Gastroesophageal sphincter (tissue), 4 donors: Measurements from ENCODE around the gene TCEANC2. TPM values are rescaled to one million over a fixed set of nuclear protein-coding genes. Genes with fewer than 3 reads are reported as not detected.

Source experiments
- ATAC-seq: fragments of 150-250 bp; one replicate; pipeline ENCODE4 v1.9.1; 2016; ENCODE audit warnings: mild to moderate bottlenecking, moderate library complexity
- H3K27ac ChIP-seq, 4 donors: fragments of 200-600 bp; sonication (generic) in 3 of 4; 1 replicate in 3 of 4; 2 replicates in 1 of 4; pipeline ENCODE4 v1.5.1; 2016 to 2019
- H3K27me3 ChIP-seq: fragments of 200-600 bp; sonication (generic); one replicate; pipeline ENCODE4 v1.5.1; 2019
- H3K36me3 ChIP-seq, 2 donors: fragments of 200-600 bp; sonication (generic); one replicate each; pipeline ENCODE4 v1.5.1; 2019; ENCODE audit warnings: control low read depth in 1 of 2
- H3K4me1 ChIP-seq, 3 donors: fragments of 200-600 bp; sonication (generic); 1 replicate in 2 of 3; 2 replicates in 1 of 3; pipeline ENCODE4 v1.5.1; 2016 to 2019; ENCODE audit warnings: control low read depth in 2 of 3
- H3K4me3 ChIP-seq, 2 donors: fragments of 200-600 bp; sonication (generic); one replicate each; pipeline ENCODE4 v1.5.1; 2019; ENCODE audit warnings: mild to moderate bottlenecking in 1 of 2, moderate library complexity in 1 of 2
- H3K9me3 ChIP-seq, 3 donors: fragments of 200-600 bp; sonication (generic); one replicate each; pipeline ENCODE4 v1.5.1; 2017 to 2019; ENCODE audit warnings: control low read depth in 2 of 3
- EP300 ChIP-seq: sonication (generic); formaldehyde crosslinking; IDR thresholded peaks from one replicate; pipeline ENCODE4 v1.6.1; 2017; ENCODE audit warnings: antibody characterized with exemption, mild to moderate bottlenecking
- POLR2A ChIP-seq, 2 donors: fragments of 450-650 bp; IDR thresholded peaks; one replicate each; pipeline ENCODE4 v1.6.1; 2017; ENCODE audit warnings: antibody characterized with exemption in 2 of 2, mild to moderate bottlenecking in 2 of 2, moderate library complexity in 1 of 2
- POLR2AphosphoS5 ChIP-seq: sonication (generic); formaldehyde crosslinking; IDR thresholded peaks from one replicate; pipeline ENCODE4 v1.6.1; 2017; ENCODE audit warnings: antibody characterized with exemption
- WGBS, 2 donors: methylation state at CpG; one replicate each; pipeline ENCODE4 v1.1.5; 2018; ENCODE audit warnings: low coverage in 1 of 2; 5-methylcytosine and 5-hydroxymethylcytosine counted together
- total RNA-seq, 4 donors: library from RNA; depleted of rRNA; stranded (reverse); fragments of >200 nt; gene quantifications; one replicate each; pipeline ENCODE4 v1.1.0, GENCODE V29; 2016
- TF ChIP-seq, protein P1 (sequence below), 4 experiments: fragments of 200-600 bp in 2 of 4; fragments of 450-650 bp in 2 of 4; sonication (generic) in 1 of 4; IDR thresholded peaks; one replicate each; pipeline ENCODE4 v1.5.1; 2017 to 2019; ENCODE audit warnings: antibody characterized with exemption in 4 of 4, mild to moderate bottlenecking in 2 of 4, moderate library complexity in 2 of 4

Gene TCEANC2
- total RNA-seq, 4 donors from 2014 or later = 3.6 to 10.2 (median 9.1) TPM

DNA sequence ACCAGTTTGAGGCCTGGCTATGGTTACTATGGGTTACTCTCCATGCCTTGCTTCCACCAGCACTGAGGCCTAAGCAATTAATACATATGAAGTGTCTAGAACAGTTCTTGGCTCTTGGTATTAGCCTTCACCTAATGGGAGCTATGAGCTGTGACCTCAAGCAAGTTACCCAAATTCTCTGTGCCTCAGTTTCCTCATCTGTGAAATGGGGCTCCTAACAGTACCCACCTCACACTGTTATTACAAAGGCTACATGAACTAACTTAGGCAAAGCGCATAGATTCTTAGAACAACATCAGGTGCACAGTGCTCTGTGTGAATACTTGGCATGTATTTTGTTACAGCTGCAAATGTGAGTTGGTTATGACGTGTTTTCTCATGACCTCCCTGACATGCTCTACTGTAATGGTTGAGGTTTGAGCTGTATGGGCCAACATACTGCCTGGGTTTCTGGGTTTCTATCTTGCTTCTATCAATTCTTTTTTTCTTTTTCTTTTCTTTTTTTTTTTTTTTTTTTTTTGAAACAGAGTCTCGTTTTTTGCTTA lies 72.9 kb downstream of the TCEANC2 start:
- ATAC-seq = no peak
- H3K27ac ChIP-seq = no peak overlapping the region
- no peaks in the 10 kb centered on the region for H3K27me3 ChIP-seq
- no peaks in the 10 kb centered on the region for H3K9me3 ChIP-seq
- H3K4me1 ChIP-seq = peaks cover 0 to 9% (median 0%) of the 10 kb centered on the region in 3 donors
- H3K4me3 ChIP-seq = no peak overlapping the region
- TF ChIP-seq, protein P1, sequence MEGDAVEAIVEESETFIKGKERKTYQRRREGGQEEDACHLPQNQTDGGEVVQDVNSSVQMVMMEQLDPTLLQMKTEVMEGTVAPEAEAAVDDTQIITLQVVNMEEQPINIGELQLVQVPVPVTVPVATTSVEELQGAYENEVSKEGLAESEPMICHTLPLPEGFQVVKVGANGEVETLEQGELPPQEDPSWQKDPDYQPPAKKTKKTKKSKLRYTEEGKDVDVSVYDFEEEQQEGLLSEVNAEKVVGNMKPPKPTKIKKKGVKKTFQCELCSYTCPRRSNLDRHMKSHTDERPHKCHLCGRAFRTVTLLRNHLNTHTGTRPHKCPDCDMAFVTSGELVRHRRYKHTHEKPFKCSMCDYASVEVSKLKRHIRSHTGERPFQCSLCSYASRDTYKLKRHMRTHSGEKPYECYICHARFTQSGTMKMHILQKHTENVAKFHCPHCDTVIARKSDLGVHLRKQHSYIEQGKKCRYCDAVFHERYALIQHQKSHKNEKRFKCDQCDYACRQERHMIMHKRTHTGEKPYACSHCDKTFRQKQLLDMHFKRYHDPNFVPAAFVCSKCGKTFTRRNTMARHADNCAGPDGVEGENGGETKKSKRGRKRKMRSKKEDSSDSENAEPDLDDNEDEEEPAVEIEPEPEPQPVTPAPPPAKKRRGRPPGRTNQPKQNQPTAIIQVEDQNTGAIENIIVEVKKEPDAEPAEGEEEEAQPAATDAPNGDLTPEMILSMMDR (IDR thresholded peaks at IDR 0.05) = no peak
- no peak for TF ChIP-seq EP300
- TF ChIP-seq POLR2A (IDR thresholded peaks at IDR 0.05) = no peak
- no peak for TF ChIP-seq POLR2AphosphoS5
- H3K36me3 ChIP-seq = no peaks in the 10 kb centered on the region
- 84 to 100% methylated on average over 2 to 3 of the region's 3 CpGs for WGBS, 2 donors

DNA sequence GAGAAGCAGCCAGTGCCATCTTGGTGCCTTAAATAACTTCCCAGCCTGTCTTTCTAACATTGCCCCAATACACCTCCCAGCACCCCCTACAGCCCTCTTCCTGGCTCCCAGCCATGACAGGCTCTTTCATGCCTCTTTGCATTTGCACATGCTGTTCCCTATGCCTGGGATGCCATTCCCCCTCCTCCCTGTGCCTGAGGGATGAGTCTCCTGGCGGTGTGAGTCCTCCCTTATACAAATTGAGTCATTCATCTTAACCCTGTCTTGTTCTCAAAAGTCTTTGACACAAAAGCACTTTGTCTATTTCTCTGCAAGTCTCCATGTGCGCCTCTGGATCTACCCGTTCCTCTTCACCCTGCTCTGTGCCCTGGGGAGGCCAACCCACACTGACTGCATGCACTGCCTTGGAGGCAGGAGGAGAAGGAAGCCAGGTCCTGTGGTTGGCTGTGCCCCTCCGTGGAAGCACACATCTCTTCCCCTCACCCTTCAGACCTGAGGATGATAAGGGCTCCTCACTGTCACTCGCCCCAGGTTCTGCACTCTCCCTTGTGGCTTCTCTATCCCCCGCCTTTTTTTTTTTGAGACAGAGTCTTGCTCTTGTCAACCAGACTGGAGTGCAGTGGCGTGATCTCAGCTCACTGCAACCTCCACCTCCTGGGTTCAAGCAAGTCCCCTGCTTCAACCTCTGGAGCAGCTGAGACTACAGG lies 74.3 kb downstream of the TCEANC2 start:
- Histone ChIP-seq H3K36me3 (no peaks in the 10 kb centered on the region), H3K4me3 (no peak overlapping the region), H3K27ac (no peak overlapping the region), H3K9me3 (no peaks in the 10 kb centered on the region), H3K4me1 (no peaks in the 10 kb centered on the region), H3K27me3 (no peaks in the 10 kb centered on the region)
- 70 to 82% methylated on average over 3 to 6 of the region's 7 CpGs for WGBS, 2 donors
- TF ChIP-seq POLR2A (IDR thresholded peaks at IDR 0.05) = no peak
- TF ChIP-seq, protein P1 (IDR thresholded peaks at IDR 0.05) = no peak
- no peak for TF ChIP-seq EP300
- TF ChIP-seq POLR2AphosphoS5 = no peak
- no peak for ATAC-seq

GRCh38 chr1:54129858-54130257 lies 76.5 kb downstream of the TCEANC2 start:
- Histone ChIP-seq H3K36me3 (no peaks in the 10 kb centered on the region), H3K4me1 (no peaks in the 10 kb centered on the region), H3K27me3 (no peaks in the 10 kb centered on the region), H3K9me3 (no peaks in the 10 kb centered on the region), H3K4me3 (no peak overlapping the region), H3K27ac (no peak overlapping the region)
- no peak for ATAC-seq
- 83% methylated on average over 1 to 2 of the region's 2 CpGs for WGBS, 2 donors
- TF ChIP-seq POLR2AphosphoS5 = no peak
- TF ChIP-seq, protein P1 (IDR thresholded peaks at IDR 0.05) = no peak
- no peak for TF ChIP-seq EP300
- TF ChIP-seq POLR2A (IDR thresholded peaks at IDR 0.05) = no peak

DNA sequence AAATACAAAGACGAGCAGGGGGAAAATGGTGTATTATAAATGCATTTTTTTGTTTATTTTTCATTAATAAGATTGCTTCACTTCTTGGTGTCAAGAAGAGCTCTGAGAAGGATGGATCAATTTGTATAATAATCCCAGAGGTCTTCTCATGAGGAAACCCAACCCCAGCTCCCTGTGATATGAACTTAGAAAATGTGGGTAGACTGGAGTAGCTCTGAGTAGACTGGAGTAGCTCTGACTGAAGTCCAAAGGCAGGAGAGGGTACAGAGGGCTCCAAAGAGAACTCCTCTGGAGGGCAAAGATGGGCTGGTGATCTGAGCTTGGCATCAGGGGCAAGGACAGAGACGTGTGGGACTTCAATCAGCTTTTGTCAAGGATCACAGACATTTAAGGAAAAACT lies 78.0 kb downstream of the TCEANC2 start:
- H3K9me3 ChIP-seq = no peaks in the 10 kb centered on the region
- H3K36me3 ChIP-seq = no peaks in the 10 kb centered on the region
- WGBS, 2 donors = 70 to 83% methylated on average over 2 of the region's 2 CpGs
- H3K27me3 ChIP-seq = no peaks in the 10 kb centered on the region
- H3K4me1 ChIP-seq = no peaks in the 10 kb centered on the region
- no peak overlapping the region for H3K27ac ChIP-seq
- no peak overlapping the region for H3K4me3 ChIP-seq
- no peak for ATAC-seq
- TF ChIP-seq POLR2A (IDR thresholded peaks at IDR 0.05) = no peak
- no peak for TF ChIP-seq POLR2AphosphoS5
- TF ChIP-seq, protein P1 (IDR thresholded peaks at IDR 0.05) = no peak
- TF ChIP-seq EP300 = no peak

- TF ChIP-seq, protein P1 (IDR thresholded peaks at IDR 0.05) = no peak
- TF ChIP-seq EP300 (no peak), POLR2AphosphoS5 (no peak), POLR2A (IDR thresholded peaks at IDR 0.05) (no peak)
- Histone ChIP-seq H3K4me1 (no peaks in the 10 kb centered on the region), H3K27ac (no peak overlapping the region), H3K36me3 (no peaks in the 10 kb centered on the region), H3K27me3 (no peaks in the 10 kb centered on the region), H3K4me3 (no peak overlapping the region), H3K9me3 (no peaks in the 10 kb centered on the region)
- 50 to 62% methylated on average over 1 to 2 of the region's 2 CpGs for WGBS, 2 donors
- ATAC-seq = no peak
Observed at GRCh38 chr1:54132495-54132894, 79.1 kb downstream of the TCEANC2 start.
